Neural crest cell (in vitro differentiated cells): Measurements from ENCODE around the gene RASGRP3. TPM values are rescaled to one million over a fixed set of nuclear protein-coding genes. Genes with fewer than 3 reads are reported as not detected.
"Not testable (repeated sequence)": the region's sequence is repeated elsewhere in the genome, so short reads cannot be mapped to it uniquely, and the experiment has no call there.

ENCODE experiments used
- DNase-seq: peaks from one replicate; pipeline ENCODE4 v3.0.0; 2021; ENCODE audit warnings: low read depth, mixed read lengths, low spot score
- H3K27ac Mint-ChIP-seq: one replicate; pipeline ENCODE4 v1.8.0; 2021; ENCODE audit warnings: mild to moderate bottlenecking, mixed read lengths; ENCODE audit not compliant: unreplicated experiment
- H3K27me3 Mint-ChIP-seq: 2 replicates; pipeline ENCODE4 v1.8.0; 2021; ENCODE audit warnings: low read depth, mild to moderate bottlenecking, mixed read lengths
- H3K36me3 Mint-ChIP-seq: 2 replicates; pipeline ENCODE4 v1.8.0; 2021; ENCODE audit warnings: low read depth, mild to moderate bottlenecking, mixed read lengths
- H3K4me1 Mint-ChIP-seq: 2 replicates; pipeline ENCODE4 v1.8.0; 2021; ENCODE audit warnings: mixed read lengths
- H3K4me3 Mint-ChIP-seq: one replicate; pipeline ENCODE4 v1.8.0; 2021; ENCODE audit warnings: mild to moderate bottlenecking, mixed read lengths
- H3K9me3 Mint-ChIP-seq: 2 replicates; pipeline ENCODE4 v1.8.0; 2021; ENCODE audit warnings: mixed read lengths
- total RNA-seq: library from RNA; stranded (reverse); gene quantifications from 2 replicates; pipeline ENCODE4 v1.2.1, GENCODE V29; 2021
- TF ChIP-seq, protein P1 (sequence below): fragments of 200-600 bp; sonication (generic); conservative IDR thresholded peaks from 2 replicates; pipeline ENCODE4 v1.5.0; 2021; ENCODE audit warnings: antibody characterized with exemption, mild to moderate bottlenecking

RASGRP3 gene
- total RNA-seq, 1 donor from 2014 or later, result 0.07 TPM

DNA sequence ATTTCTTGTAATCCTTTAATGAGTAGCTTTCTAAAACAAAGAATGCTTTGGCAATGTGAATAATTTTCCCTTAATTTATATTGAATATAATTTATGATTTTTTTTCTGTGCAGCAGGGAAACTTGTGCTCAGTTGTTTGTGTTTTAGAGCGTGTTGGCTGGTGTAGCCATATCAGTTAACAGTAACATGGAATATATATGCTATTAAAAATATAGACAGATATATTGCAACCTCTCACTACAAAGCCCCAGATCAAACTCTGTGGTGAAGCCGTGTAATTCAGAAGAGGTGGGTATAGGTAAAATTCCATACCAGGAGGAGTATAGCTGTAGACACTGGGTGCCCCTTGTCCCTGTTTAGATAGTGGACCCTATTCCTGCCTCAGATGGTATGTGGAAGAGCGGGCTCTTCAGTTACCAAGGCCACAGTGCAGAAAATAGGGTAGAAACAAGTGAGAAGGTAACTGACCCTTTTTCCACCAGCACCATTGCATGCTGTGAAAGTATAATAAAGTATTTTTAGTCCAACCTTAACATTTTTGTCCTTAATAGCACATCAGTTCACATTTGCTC is 18.1 kb upstream of the RASGRP3 start:
- H3K27me3 Mint-ChIP-seq, result no peaks in the 10 kb centered on the region
- H3K36me3 Mint-ChIP-seq, result no peaks in the 10 kb centered on the region
- no peaks in the 10 kb centered on the region for H3K9me3 Mint-ChIP-seq
- TF ChIP-seq, protein P1, sequence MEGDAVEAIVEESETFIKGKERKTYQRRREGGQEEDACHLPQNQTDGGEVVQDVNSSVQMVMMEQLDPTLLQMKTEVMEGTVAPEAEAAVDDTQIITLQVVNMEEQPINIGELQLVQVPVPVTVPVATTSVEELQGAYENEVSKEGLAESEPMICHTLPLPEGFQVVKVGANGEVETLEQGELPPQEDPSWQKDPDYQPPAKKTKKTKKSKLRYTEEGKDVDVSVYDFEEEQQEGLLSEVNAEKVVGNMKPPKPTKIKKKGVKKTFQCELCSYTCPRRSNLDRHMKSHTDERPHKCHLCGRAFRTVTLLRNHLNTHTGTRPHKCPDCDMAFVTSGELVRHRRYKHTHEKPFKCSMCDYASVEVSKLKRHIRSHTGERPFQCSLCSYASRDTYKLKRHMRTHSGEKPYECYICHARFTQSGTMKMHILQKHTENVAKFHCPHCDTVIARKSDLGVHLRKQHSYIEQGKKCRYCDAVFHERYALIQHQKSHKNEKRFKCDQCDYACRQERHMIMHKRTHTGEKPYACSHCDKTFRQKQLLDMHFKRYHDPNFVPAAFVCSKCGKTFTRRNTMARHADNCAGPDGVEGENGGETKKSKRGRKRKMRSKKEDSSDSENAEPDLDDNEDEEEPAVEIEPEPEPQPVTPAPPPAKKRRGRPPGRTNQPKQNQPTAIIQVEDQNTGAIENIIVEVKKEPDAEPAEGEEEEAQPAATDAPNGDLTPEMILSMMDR, result no peak
- no peaks in the 10 kb centered on the region for H3K4me1 Mint-ChIP-seq
- no peak for DNase-seq
- H3K4me3 Mint-ChIP-seq, result no peak overlapping the region
- no peak overlapping the region for H3K27ac Mint-ChIP-seq

DNA sequence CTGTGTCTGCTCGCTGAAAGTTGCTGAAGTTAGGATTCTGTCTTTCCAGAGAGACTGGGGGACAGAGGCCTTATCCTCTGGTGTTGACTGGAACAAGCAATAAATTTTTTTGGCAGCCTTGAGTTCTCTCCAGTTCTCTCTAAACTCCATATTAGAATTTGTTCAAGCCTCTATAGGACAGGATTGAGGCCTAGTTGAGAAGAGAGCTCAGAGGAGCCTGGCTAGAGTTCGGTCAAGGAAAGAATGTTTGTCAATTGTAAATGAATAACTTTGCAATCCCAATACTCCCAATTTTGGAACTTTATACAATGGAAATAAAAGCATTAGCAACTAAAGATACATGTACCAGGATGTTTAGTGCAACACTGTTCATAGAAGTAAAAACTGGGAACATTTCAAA is 16.7 kb upstream of the RASGRP3 start:
- DNase-seq, result no peak
- TF ChIP-seq, protein P1, result no peak
- H3K4me3 Mint-ChIP-seq, result no peak overlapping the region
- no peaks in the 10 kb centered on the region for H3K27me3 Mint-ChIP-seq
- no peaks in the 10 kb centered on the region for H3K4me1 Mint-ChIP-seq
- no peaks in the 10 kb centered on the region for H3K9me3 Mint-ChIP-seq
- H3K27ac Mint-ChIP-seq, result no peak overlapping the region
- no peaks in the 10 kb centered on the region for H3K36me3 Mint-ChIP-seq

DNA sequence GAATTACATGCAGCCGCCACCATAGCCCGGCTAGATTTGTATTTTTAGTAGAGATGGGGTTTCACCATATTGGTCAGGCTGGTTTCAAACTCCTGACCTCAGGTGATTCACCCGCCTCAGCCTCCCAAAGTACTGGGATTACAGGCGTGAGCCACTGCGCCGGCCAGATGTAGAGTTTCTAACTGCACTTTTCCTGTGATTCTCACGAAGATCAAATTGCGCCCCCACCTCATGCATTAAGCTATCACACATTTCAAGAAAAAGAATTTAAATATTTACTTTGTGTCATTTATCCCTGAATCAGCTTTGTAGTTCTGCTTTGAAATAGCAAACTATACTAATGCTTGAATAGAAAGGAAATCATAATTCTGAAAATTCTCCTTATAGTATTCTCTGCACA is 13.9 kb upstream of the RASGRP3 start:
- not testable (repeated sequence) for DNase-seq, H3K27ac Mint-ChIP-seq, H3K36me3 Mint-ChIP-seq, H3K27me3 Mint-ChIP-seq, H3K4me1 Mint-ChIP-seq, H3K4me3 Mint-ChIP-seq, H3K9me3 Mint-ChIP-seq

DNA sequence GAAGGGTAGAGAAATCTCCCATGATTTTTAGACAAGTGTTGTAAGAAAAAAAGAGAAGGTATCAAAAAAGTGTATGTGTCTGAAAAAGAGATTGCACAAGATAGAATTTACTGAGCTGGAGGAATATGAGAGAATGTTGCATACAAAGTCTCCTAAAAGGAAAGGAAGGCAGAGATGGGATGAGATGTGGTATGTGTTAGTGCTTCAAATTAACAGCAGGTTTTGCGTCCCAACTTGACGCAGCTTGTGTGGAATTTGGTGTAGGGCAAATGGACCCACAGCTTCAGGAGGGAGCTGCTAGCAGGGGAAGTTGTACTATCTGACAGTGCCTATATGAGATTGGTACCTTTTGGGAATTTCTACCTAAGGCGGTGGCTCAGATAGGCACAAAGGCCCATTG is 9.0 kb upstream of the RASGRP3 start:
- no peak for DNase-seq
- no peak overlapping the region for H3K4me3 Mint-ChIP-seq
- H3K36me3 Mint-ChIP-seq, result no peaks in the 10 kb centered on the region
- no peaks in the 10 kb centered on the region for H3K4me1 Mint-ChIP-seq
- H3K9me3 Mint-ChIP-seq, result no peaks in the 10 kb centered on the region
- TF ChIP-seq, protein P1, result no peak
- no peaks in the 10 kb centered on the region for H3K27me3 Mint-ChIP-seq
- no peak overlapping the region for H3K27ac Mint-ChIP-seq

DNA sequence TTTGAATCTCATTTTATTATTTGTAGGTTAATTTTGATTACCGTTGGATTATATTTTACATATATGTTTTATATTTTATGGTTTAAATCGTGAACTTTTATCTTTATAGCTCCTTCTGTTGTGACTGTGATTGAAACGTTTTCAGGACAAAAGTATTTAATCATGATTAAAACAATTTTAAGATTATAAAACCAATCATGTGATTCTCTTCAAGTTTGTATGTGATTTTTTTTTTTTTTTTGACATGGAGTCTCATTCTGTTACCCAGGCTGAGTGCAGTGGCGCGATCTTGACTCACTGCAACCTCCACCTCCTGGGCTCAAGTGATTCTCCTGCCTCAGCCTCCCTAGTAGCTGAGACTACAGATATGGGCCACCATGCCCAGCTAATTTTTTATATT is 7.2 kb upstream of the RASGRP3 start:
- no peak overlapping the region for H3K27ac Mint-ChIP-seq
- TF ChIP-seq, protein P1, result no peak
- H3K4me1 Mint-ChIP-seq, result no peaks in the 10 kb centered on the region
- no peak overlapping the region for H3K4me3 Mint-ChIP-seq
- H3K27me3 Mint-ChIP-seq, result no peaks in the 10 kb centered on the region
- no peaks in the 10 kb centered on the region for H3K9me3 Mint-ChIP-seq
- DNase-seq, result no peak
- H3K36me3 Mint-ChIP-seq, result no peaks in the 10 kb centered on the region

DNA sequence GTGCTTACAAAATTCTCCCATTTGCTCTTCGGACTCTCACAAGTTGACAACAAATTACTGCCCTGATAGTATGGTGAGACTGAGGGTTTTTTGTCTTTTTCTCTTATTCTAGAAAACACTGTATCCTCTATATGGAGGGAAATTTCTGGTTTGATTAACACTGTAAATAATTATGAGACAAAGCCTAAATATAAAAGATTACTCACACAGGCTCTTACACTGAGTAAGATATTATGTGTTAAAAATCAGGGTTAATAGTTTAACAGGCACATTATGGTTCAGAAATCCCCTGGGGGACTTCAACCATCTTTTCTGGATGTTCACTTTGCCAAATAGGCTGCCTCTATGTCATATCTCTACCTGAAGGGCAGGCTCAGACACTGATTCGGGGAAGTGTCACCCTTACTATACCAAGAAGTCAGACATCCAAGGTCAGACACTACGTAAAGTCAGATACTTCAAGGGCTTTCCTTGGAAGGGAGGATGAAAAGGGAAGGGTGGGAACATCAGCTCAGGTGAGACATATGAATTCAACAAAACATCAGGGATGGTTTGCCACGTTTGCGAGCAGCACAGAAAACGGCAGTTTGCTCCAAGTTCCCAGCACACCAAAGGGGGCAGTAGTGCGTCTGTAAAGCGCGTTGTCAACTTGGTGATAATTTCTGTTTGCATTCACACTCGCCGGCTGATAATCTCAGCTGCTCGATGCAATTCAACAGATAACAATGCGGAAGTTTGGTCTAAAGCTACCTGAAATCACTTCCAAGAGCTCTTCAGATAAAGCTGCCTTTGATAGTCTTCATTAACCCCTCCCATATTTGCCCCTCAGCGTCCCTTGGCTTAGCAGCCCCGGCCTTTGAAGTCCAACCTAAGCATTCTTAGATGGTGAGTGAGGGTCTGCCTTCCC is 972 bp upstream of the RASGRP3 start:
- Mint-ChIP-seq H3K27ac (peak overlapping the region; percentile 59), H3K4me3 (peak overlapping the region; percentile 90), H3K27me3 (peaks cover 13% of the 10 kb centered on the region), H3K4me1 (peaks cover 19% of the 10 kb centered on the region), H3K36me3 (no peaks in the 10 kb centered on the region), H3K9me3 (no peaks in the 10 kb centered on the region)
- peak; percentile 63 for DNase-seq
- TF ChIP-seq, protein P1, result peak; percentile 82
